HG02852 (cell line): Measurements from ENCODE around the gene FALEC.

Experiments
- ATAC-seq: cut with Tn5 transposase; IDR thresholded peaks from one replicate; pipeline ENCODE4 v1.9.1; 2021; ENCODE audit warnings: mild to moderate bottlenecking, moderate library complexity; ENCODE audit not compliant: unreplicated experiment

Gene FALEC

GRCh38 chr1:150544204-150544603 is 28.7 kb downstream of the FALEC start:
- no peak for ATAC-seq

- no peak for ATAC-seq
Observed at GRCh38 chr1:150545486-150546032, 30.0 kb downstream of the FALEC start.

- ATAC-seq: no peak
Observed at GRCh38 chr1:150546294-150546937, 30.9 kb downstream of the FALEC start.

GRCh38 chr1:150548324-150548631 is 32.7 kb downstream of the FALEC start:
- ATAC-seq: no peak

GRCh38 chr1:150548632-150549495 is 33.3 kb downstream of the FALEC start, which contains the start of gene ADAMTSL4:
TSS of gene ADAMTSL4 (plus strand) at chr1:150549408. CDS start at chr1:150552289, 2,881 bp downstream.
- peak; percentile 53 for ATAC-seq

- peak; percentile 4 for ATAC-seq
Observed at GRCh38 chr1:150549496-150550221, 34.1 kb downstream of the FALEC start.

- no peak for ATAC-seq
Observed at GRCh38 chr1:150550222-150551050, 34.9 kb downstream of the FALEC start.

GRCh38 chr1:150551051-150551783 is 35.7 kb downstream of the FALEC start:
- no peak for ATAC-seq

- no peak for ATAC-seq
Observed at GRCh38 chr1:150551784-150552127, 36.2 kb downstream of the FALEC start.

- ATAC-seq: no peak
Observed at GRCh38 chr1:150552128-150552910, 36.8 kb downstream of the FALEC start.

- no peak for ATAC-seq
Observed at GRCh38 chr1:150552911-150553289, 37.3 kb downstream of the FALEC start.

- no peak for ATAC-seq
Observed at GRCh38 chr1:150553392-150554085, 38.0 kb downstream of the FALEC start.

GRCh38 chr1:150554086-150554452 is 38.5 kb downstream of the FALEC start:
- no peak for ATAC-seq

- ATAC-seq: no peak
Observed at GRCh38 chr1:150555198-150555970, 39.8 kb downstream of the FALEC start.

GRCh38 chr1:150555971-150556865 is 40.7 kb downstream of the FALEC start:
- no peak for ATAC-seq

GRCh38 chr1:150557065-150557600 is 41.6 kb downstream of the FALEC start:
- no peak for ATAC-seq

GRCh38 chr1:150557813-150558212 is 42.3 kb downstream of the FALEC start:
- no peak for ATAC-seq
